Measurements from ENCODE around the gene CNST.

- TF ChIP-seq CTCF (IDR thresholded peaks at IDR 0.05; ENCODE audit: low read depth, low read length) (no peak), EZH2phosphoT487 (IDR thresholded peaks at IDR 0.05; ENCODE audit: low read depth) (no peak)
These were observed 32.8 kb upstream of the CNST start for GRCh38 chr1:246533371-246533905.
